IPS-18c (cell line): ENCODE results near the gene NIPAL3.
"Not testable (repeated sequence)": the region's sequence is repeated elsewhere in the genome, so short reads cannot be mapped to it uniquely, and the experiment has no call there.

Source experiments
- H3K4me3 ChIP-seq: 2 replicates; pipeline ENCODE4 v1.7.0; 2013; ENCODE audit warnings: low read depth, mild to moderate bottlenecking, low read length, moderate library complexity; ENCODE audit not compliant: insufficient read depth
- H3K9me3 ChIP-seq: one replicate; pipeline ENCODE4 v1.6.1; 2013; ENCODE audit warnings: mild to moderate bottlenecking, low read length, moderate library complexity; ENCODE audit not compliant: control insufficient read depth, insufficient read depth

NIPAL3 gene

DNA sequence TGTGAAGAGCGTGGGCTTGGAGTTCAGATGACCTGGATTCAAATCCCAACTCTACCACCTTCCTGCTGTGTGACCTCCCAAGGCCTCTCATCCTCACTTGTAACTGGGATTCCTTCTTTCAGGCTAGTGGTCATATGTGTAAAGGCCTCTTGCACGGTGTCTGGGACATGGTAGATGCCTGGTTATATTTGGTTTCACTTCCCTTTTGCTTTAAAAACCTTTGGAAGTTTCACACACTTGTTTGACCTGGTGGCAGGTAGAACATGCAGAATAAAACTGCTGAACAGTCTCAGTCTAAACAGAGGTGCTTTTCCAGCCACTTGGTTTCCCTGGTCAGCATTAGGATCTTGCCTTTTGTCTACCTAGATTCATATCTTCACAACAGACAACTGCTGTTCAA, 50.0 kb downstream of the NIPAL3 start:
- Histone ChIP-seq H3K9me3 (no peaks in the 10 kb centered on the region), H3K4me3 (no peak overlapping the region)

DNA sequence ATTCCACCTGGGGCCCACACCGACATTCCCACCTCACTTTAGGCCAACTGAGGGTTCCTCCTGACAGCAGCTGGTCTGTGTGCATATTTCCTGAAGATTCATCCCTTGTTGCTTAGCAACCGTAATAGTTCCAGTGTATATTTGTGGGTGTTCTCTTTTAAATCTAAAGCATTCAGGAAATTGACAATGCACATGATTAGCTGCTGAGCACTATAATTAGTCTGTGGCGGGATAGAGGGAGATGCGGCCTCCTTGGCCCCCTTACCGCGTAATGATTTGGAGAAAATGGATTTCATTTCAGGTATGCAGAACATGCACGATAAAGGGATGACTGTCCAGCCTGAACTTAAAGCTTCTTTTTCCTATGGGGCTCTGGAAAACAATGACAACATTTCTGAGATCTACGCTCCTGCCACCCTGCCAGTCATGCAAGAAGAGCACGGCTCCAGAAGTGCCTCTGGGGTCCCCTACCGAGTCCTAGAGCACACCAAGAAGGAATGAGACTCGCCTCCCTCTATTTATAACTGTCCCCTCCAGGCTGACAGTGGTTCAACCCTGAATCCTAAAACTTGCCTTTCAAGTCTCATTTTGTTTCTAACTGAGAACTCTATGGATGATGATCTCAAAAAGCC, 53.2 kb downstream of the NIPAL3 start:
- Histone ChIP-seq H3K4me3 (no peak overlapping the region), H3K9me3 (no peaks in the 10 kb centered on the region)

DNA sequence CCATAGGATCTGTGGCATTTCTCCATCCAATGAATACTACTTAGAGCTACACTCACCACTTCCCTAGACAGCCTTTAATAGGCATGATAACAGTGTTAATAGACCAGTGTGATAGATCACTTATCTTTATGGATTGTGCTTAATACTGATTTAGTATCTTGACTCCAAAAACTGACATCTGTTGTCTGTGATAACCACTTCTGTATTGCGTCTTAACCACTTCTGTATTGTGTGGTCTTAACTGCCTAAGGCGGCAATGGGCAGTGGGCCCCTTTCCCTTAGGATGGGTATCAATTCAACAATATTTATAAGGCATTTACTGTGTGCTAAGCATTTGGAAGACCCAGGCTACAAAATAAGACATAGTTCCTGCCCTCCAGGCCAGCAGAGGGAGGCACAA, 55.0 kb downstream of the NIPAL3 start:
- no peak overlapping the region for H3K4me3 ChIP-seq
- H3K9me3 ChIP-seq: no peaks in the 10 kb centered on the region

- Histone ChIP-seq H3K4me3 (no peak overlapping the region), H3K9me3 (no peaks in the 10 kb centered on the region)
Observed at GRCh38 chr1:24472527-24473251, 57.1 kb downstream of the NIPAL3 start.

DNA sequence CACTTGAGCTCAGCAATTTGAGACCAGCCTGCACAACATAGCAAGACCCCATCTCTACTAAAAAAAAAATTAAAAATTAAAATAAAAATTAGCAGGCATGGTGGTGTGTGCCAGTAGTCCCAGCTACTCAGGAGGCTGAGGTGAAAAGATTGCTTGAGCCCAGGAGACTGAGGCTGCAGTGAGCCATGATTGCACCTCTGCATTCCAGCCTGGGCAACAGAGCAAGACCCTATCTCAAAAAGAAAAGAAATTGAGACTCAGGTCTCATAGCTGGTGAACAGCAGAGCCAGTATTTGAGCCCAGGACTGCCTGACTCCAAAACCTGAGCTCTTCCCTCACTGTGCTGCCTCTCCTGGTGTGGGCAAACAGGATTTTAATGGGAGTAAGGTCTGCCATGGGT, 58.6 kb downstream of the NIPAL3 start:
- H3K9me3 ChIP-seq: no peaks in the 10 kb centered on the region
- H3K4me3 ChIP-seq: no peak overlapping the region

GRCh38 chr1:24475700-24476099, 60.1 kb downstream of the NIPAL3 start:
- Histone ChIP-seq H3K9me3 (no peaks in the 10 kb centered on the region), H3K4me3 (no peak overlapping the region)

DNA sequence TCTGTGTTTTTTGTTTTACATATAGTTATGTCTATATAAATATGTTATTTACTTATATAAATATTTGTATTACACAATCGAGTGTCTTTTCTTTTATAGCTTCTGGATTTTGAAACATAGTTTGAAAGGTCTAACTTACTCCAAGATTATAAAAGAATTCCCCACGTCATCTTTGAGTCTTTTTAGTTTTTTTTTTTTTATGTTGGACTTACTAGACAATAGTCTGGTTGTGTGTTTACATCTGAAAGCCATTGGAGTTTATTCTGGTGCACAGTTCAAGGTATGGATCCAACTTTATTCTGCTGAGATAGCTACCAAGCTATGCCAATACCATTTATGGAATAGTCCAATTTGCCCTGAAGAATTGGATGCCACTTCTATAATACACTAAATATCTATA, 61.0 kb downstream of the NIPAL3 start:
- Histone ChIP-seq H3K4me3 (no peak overlapping the region), H3K9me3 (no peaks in the 10 kb centered on the region)

DNA sequence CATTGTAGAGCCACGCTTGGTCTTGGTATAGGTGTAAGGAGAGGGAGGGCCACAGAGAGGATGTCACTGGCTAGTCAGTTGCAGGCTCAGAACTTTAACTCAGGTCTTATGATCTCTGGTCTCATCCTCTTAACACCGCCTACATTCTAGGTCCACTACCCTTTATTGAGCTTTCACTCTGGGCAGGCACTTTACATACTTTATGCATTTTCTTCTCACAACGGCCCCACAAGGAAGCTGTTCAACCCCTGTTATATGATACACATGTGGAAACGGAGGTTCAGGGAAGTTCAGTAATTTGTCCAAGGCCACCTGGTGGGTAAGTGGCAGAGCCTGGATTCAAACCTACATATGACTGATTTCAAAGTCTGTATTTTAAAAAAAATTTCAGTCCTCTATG, 61.7 kb downstream of the NIPAL3 start:
- Histone ChIP-seq H3K9me3 (no peaks in the 10 kb centered on the region), H3K4me3 (no peak overlapping the region)

GRCh38 chr1:24481101-24481500, 65.5 kb downstream of the NIPAL3 start:
- Histone ChIP-seq H3K4me3 (no peak overlapping the region), H3K9me3 (no peaks in the 10 kb centered on the region)

GRCh38 chr1:24481843-24482610, 66.4 kb downstream of the NIPAL3 start:
- Histone ChIP-seq H3K4me3 (no peak overlapping the region), H3K9me3 (no peaks in the 10 kb centered on the region)

DNA sequence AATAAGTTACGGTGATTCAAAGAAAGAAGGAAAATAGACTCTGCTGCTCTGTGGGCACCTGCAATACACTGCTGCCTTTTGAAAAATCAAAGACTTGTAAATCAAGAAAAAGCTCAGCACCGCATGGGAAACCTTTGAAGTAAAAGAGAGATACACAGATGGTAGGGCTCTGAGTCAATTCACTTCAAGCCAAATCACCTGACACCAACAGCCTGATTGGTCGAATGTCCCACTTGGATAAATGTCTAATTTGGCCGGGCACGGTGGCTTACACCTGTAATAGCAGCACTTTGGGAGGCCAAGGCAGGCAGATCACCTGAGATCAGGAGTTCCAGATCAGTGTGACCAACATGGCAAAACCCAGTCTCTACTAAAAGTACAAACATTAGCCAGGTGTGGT, 67.8 kb downstream of the NIPAL3 start:
- Histone ChIP-seq H3K4me3 (no peak overlapping the region), H3K9me3 (no peaks in the 10 kb centered on the region)

DNA sequence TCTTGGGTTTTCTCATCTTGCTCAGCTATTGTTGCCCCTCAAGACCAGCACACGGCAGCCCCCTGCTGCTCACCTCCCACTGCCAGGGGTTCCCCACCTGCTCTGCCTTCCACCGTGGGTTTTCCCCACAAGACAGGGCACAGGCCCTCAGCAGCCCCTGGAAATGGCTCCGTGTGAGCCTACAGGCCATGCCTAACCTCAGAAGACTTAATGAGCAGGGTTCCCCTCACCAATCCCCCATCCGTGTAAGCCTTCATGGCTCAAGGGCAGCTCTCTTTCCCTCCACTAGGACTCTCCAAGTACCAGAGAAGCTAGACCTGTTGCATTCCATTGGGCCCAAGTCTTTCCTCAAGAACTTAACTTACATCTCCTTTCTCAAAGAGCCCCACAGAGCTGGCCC, 68.6 kb downstream of the NIPAL3 start:
- peaks cover 4% of the 10 kb centered on the region for H3K9me3 ChIP-seq
- no peak overlapping the region for H3K4me3 ChIP-seq

GRCh38 chr1:24486331-24487065, 70.9 kb downstream of the NIPAL3 start:
- Histone ChIP-seq H3K9me3 (peaks cover 7% of the 10 kb centered on the region), H3K4me3 (no peak overlapping the region)

GRCh38 chr1:24487455-24487854, 71.9 kb downstream of the NIPAL3 start:
- Histone ChIP-seq H3K4me3 (no peak overlapping the region), H3K9me3 (peaks cover 7% of the 10 kb centered on the region)

DNA sequence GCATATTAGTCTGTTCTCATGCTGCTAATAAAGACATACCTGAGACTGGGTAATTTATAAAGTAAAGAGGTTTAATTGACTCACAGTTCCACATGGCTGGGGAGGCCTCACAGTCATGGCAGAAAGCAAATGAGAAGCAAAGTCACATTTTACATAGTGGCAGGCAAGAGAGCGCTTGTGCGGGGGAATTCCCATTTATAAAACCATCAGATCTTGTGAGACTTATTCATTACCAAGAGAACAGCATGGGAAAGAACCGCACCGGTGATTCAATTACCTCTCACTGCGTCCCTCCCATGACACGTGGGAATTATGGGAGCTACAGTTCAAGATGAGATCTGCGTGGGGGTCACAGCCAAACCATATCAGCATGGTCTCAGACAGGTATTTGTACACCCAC, 72.6 kb downstream of the NIPAL3 start:
- not testable (repeated sequence) for H3K4me3 ChIP-seq, H3K9me3 ChIP-seq

DNA sequence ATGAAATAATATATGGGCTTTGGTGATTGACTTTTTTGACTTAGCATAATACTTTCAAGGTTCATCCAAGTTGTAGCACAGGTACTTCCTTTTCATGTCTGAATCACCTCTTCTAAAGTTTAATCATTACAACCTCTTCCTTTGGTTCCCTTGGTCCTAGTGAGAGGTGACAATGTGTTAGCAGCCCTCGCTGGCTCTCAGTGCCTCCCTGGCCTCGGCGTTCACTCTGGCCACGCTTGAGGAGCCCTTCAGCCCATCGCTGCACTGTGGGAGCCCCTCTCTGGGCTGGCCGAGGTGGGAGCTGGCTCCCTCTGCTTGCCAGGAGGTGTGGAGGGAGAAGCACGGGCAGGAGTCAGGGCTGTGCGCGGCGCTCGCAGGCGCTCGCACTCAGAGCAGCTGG, 74.1 kb downstream of the NIPAL3 start:
- Histone ChIP-seq H3K9me3 (peaks cover 7% of the 10 kb centered on the region), H3K4me3 (no peak overlapping the region)

- H3K4me3 ChIP-seq: no peak overlapping the region
Observed at GRCh38 chr1:24490101-24490781, 74.6 kb downstream of the NIPAL3 start.

More at GRCh38 chr1:24490101-24490781, 74.6 kb downstream of the NIPAL3 start:
- H3K9me3 ChIP-seq: peaks cover 7% of the 10 kb centered on the region
